ACHN (cell line): Measurements from ENCODE around the gene ASXL2.
"Not testable (repeated sequence)": the region's sequence is repeated elsewhere in the genome, so short reads cannot be mapped to it uniquely, and the experiment has no call there.

Experiments
- DNase-seq: peaks from one replicate; pipeline ENCODE4 v3.0.0-alpha.2; 2015
- in situ Hi-C: cut with HindIII; loops from 2 replicates; pipeline ENCODE4 v1.10.0; 2017; ENCODE audit warnings: low sequenced_read_pairs, low pct_ligation_motif_present, low pct_unique_long_range_greater_than_20kb

The ASXL2 gene

GRCh38 chr2:25714740-25715139 is 163.5 kb downstream of the ASXL2 start:
- in situ Hi-C loops = no loop called here
- peak; percentile 11 for DNase-seq

GRCh38 chr2:25712455-25712854 is 165.8 kb downstream of the ASXL2 start:
- no peak for DNase-seq
- in situ Hi-C loops = no loop called here

- DNase-seq = no peak
- in situ Hi-C loops = no loop called here
Observed at GRCh38 chr2:25711675-25712354, 166.5 kb downstream of the ASXL2 start.

- DNase-seq = no peak
- in situ Hi-C loops = no loop called here
Observed at GRCh38 chr2:25710750-25711149, 167.5 kb downstream of the ASXL2 start.

GRCh38 chr2:25709349-25709748 is 168.9 kb downstream of the ASXL2 start:
- DNase-seq = no peak
- in situ Hi-C loops = no loop called here

GRCh38 chr2:25707927-25708590 is 170.2 kb downstream of the ASXL2 start:
- in situ Hi-C loops = no loop called here
- DNase-seq = no peak

GRCh38 chr2:25705575-25705974 is 172.7 kb downstream of the ASXL2 start:
- DNase-seq, in situ Hi-C loops: not testable (repeated sequence)

- in situ Hi-C loops = no loop called here
- no peak for DNase-seq
Observed at GRCh38 chr2:25701801-25702200, 176.5 kb downstream of the ASXL2 start.

GRCh38 chr2:25700221-25700660 is 178.0 kb downstream of the ASXL2 start:
- peak; percentile 51 for DNase-seq
- in situ Hi-C loops = no loop called here

GRCh38 chr2:25699216-25699615 is 179.1 kb downstream of the ASXL2 start:
- in situ Hi-C loops = no loop called here
- no peak for DNase-seq

GRCh38 chr2:25698752-25699151 is 179.5 kb downstream of the ASXL2 start:
- in situ Hi-C loops = no loop called here
- no peak for DNase-seq

GRCh38 chr2:25697559-25698341 is 180.5 kb downstream of the ASXL2 start:
- no peak for DNase-seq
- in situ Hi-C loops = no loop called here

GRCh38 chr2:25692737-25693445 is 185.4 kb downstream of the ASXL2 start:
- in situ Hi-C loops = no loop called here

GRCh38 chr2:25692143-25692542 is 186.1 kb downstream of the ASXL2 start:
- in situ Hi-C loops = no loop called here
- DNase-seq = no peak

More at GRCh38 chr2:25692737-25693445, 185.4 kb downstream of the ASXL2 start:
- DNase-seq = no peak

- in situ Hi-C loops = no loop called here
- DNase-seq = peak; percentile 21
Observed at GRCh38 chr2:25690058-25690457, 188.2 kb downstream of the ASXL2 start.

- in situ Hi-C loops = no loop called here
- DNase-seq = no peak
Observed at GRCh38 chr2:25688236-25688635, 190.1 kb downstream of the ASXL2 start.

GRCh38 chr2:25685741-25686140 is 192.5 kb downstream of the ASXL2 start:
- in situ Hi-C loops = no loop called here
- DNase-seq = no peak

- in situ Hi-C loops = no loop called here
- no peak for DNase-seq
Observed at GRCh38 chr2:25684577-25685473, 193.5 kb downstream of the ASXL2 start.
